ENCODE results near the gene MCTP1.

GRCh38 chr5:94740286-94740685 lies 544.6 kb downstream of the MCTP1 start:
- no peak for TF ChIP-seq PATZ1 (CRISPR knock-in tag; IDR thresholded peaks at IDR 0.05; ENCODE audit: borderline replicate concordance)
- TF ChIP-seq OSR1 (CRISPR knock-in tag; IDR thresholded peaks at IDR 0.05) = no peak

All from SK-N-SH treated with all-trans-retinoic acid at 6 μM for 48 hours (cell line).